Fibroblast of skin of left quadriceps (primary cell): ENCODE measurements around the gene ZNF334.

Source experiments
- DNase-seq, 2 experiments: peaks; one replicate each; pipeline ENCODE4 v3.0.0-alpha.2; 2013; ENCODE audit warnings: low read depth in 2 of 2

Gene ZNF334

GRCh38 chr20:46512943-46513844, at the start of gene ZNF334:
Gene ZNF334 (minus strand): TSS chr20:46513559. CDS start chr20:46512102, 1,457 bp downstream.
- DNase-seq = peak; percentile 33 to 35

- DNase-seq = peak; percentile 23 to 25
Observed at GRCh38 chr20:46562373-46563169, 49.2 kb upstream of the ZNF334 start.

DNA sequence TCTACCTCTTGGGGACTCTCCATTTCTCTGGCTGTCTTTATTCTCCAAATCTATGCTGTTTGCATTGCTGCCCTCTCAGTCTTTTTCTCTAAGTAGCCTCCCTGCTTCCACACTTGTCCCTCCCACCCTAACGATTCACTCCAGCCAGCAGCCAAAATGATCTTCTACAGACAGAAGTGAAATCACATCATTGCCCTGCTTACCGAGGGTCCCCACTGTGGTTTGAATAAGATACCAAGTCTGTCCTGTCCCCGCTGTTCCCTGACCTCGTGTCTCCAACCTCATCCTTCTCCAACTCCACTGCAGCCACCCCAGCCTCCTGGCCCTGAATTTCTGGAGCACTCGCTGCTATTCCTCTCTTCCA, 48.6 kb upstream of the ZNF334 start:
- no peak for DNase-seq

DNA sequence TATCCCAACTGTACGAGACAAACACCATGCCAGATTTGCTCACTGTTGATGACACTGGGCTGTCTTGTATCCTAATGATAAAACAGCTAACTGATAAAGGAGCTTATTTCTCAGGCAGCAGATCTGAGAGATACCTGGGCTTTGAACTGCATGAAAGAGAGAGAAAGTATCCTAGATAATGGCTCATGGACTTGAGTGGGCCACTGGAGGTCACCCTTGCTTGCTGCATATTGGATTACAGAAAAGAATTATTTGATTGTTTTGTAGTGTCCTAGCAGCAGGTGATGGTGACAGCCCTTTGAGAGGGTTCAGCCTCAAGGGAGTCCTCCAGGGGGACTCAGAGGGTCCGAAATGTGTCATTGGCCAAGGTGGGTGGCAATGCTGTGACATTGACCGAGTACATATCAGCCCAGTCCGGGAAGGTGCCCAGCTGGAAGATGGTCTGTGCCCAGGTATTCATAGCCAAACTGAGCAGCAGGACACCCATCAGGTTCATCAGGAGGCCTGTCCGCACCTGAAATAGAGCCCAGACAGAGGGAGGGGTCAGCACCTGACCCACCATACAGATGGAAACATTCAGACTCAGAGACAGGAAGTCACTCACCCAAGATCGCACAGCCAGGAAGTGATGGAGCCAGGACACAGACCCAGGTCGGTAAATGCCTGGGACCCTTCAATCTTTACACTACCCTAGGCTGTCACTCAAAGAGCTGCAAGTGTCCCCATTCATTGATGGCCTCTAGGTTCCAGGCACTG, 46.5 kb upstream of the ZNF334 start:
- DNase-seq = no peak

- DNase-seq = no peak
Observed at GRCh38 chr20:46559001-46559400, 45.6 kb upstream of the ZNF334 start.

DNA sequence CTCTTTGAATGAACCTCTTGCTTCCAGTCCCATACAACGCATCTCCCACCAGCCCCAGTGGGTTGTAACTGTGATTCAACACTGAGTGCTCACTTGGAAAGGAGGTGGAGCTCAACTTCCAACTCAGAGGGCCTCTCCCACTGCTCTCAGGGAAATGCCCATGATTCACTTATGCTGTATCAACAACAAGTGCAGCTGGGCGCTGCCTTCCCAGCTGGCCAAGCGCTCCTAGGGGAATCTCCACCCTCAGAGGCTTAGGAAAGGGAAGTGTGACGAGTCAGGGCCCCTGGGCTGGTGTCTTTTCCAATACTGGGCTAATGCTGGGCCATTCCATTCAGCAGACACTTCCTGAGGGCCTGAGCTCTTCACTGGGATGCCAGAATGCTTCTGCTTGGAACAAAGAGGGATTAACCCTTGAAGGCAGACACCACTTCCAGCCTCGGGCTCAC, 45.2 kb upstream of the ZNF334 start:
- peak; percentile 17 to 18 for DNase-seq

DNA sequence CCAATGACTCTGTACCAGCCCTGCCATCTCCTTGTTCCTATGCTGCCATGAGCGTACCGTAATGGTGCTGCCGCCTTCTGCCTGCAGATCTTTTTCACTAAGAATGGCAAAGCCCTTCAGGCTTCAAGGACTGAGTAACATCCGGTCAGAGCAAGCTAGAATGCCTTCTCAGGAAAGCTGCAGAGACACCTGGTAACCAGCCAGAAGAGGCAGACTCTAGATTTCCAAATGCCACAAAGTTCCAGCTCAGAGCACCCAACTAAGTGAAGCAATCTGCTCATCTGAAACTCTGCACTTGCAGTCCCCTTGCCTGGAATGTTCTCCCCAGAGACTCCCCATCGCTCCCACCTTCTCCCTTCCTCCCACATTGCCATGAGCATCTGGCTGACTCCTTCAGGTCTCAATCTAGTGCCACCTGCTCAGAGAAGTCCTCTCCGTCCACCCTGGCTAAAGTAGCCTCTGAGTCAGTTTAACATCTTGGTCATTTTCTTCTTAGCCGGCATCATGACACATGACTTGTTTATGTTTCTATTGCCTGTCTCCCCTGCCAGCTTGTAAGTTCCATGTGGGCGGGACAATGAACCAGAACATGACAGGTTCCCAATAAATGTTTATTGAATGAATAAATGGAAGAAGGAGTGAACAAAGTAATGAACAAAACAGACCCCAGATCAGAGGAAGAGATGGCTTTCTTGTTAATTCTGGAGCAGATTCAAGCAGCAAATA, 44.0 kb upstream of the ZNF334 start:
- no peak for DNase-seq

DNA sequence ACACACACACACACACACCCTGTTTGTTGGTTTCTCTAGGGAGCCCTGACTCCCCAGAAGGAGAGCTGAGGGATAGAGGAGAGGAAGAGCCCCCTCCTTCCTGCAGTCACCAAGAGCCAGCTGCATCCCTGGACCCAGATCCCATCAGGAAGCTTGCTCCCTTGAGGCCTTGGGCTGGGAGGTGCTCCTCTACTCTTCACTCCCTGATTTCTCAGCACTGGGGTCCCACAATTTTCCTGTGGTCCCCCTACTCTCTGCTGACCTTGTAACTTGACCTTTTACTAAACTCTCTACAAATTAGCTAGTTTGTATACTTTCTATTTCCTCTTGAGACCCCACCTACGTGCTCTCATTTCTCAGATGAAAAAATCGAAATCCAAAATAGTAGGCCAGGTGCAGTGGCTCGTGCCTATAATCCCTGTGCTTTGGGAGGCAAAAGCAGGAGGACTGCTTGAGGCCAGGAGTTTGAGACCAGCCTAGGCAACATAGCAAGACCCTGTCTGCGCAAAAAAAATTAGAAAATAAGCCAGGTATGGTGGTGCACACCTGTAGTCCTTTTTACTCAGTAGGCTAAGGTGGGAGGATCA, 42.1 kb upstream of the ZNF334 start:
- no peak for DNase-seq

- DNase-seq = no peak
Observed at GRCh38 chr20:46554828-46555227, 41.5 kb upstream of the ZNF334 start.

DNA sequence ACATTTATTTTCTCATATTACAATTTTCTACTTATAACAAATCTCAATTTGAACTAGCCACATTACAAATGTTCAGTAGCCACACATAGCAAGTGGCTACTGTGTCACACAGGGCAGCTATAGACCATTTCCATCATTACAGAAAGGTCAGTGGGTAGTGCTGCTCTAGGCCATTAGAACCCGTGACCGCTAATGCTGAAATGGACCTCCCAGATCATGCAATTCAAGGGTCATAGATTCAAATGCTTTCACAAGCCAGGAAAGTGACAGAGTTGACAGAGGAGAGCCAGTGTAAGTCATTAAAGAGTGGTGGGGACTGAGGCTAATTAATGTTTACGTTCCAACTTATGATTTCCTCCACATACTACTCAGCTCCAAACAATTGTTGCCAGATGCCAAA, 40.6 kb upstream of the ZNF334 start:
- no peak for DNase-seq

- DNase-seq = no peak
Observed at GRCh38 chr20:46552460-46553420, 39.4 kb upstream of the ZNF334 start.

- DNase-seq = no peak
Observed at GRCh38 chr20:46551522-46552381, 38.4 kb upstream of the ZNF334 start.

- no peak for DNase-seq
Observed at GRCh38 chr20:46550461-46550860, 37.1 kb upstream of the ZNF334 start, which contains the start of gene OCSTAMP. Gene OCSTAMP (minus strand): TSS chr20:46550654. CDS start chr20:46550560, 94 bp downstream.

- DNase-seq = no peak
Observed at GRCh38 chr20:46549188-46549972, 36.0 kb upstream of the ZNF334 start.

DNA sequence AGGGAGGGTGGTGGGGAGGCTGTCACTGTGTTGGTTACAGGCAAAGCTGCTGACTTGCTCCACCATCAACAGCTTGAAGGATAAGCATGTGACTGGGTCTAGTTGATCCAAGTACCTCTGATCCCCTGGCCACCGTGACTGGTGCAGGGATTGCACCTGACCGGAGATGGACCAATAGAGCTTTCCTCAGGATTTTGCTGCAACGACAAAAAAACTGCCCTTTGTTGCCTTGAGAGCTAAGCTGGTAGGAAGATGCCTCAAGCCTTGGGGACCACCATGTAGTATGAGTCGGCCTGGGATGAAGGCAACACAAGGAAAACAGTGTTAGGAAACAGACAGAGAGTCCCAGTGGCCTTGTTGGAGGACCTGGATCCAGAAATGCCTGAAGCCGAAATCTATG, 35.3 kb upstream of the ZNF334 start:
- DNase-seq = no peak

DNA sequence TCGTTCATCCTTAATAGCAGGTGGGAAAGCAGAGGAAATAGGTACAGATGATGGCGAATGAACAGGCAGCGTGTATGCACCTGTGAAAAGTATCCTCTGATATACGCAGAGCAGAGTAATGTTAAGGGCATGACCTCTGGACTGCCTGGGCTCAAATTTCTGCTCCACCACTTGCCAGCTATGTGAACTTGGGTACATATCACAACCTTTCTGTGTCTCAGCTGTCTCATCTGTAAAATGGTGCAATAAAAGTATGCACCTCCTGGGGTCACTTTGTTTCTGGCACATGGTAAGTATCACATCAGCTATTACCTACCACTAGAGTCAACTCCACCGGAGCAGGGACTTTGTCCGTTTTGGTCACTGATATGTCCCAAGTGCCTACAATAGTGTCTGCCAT, 34.6 kb upstream of the ZNF334 start:
- DNase-seq = no peak

- DNase-seq = no peak
Observed at GRCh38 chr20:46546936-46547335, 33.6 kb upstream of the ZNF334 start.

- no peak for DNase-seq
Observed at GRCh38 chr20:46546298-46546697, 32.9 kb upstream of the ZNF334 start.
